OCI-LY1 (cell line): Measurements from ENCODE around the gene SYTL4.

Experiments used
- H2AFZ ChIP-seq: fragments of 200-600 bp; sonication (generic), shearing (Covaris generic); 2 replicates; pipeline ENCODE4 v1.6.0; 2014; ENCODE audit warnings: antibody characterized with exemption, mild to moderate bottlenecking, low read length
- H3F3A ChIP-seq: fragments of 200-600 bp; sonication (generic), shearing (Covaris generic); 2 replicates; pipeline ENCODE4 v1.6.0; 2014; ENCODE audit warnings: mild to moderate bottlenecking, antibody characterized with exemption, low read length, moderate library complexity; ENCODE audit not compliant: insufficient read depth
- H3K27ac ChIP-seq: fragments of 200-600 bp; sonication (generic); 2 replicates; pipeline ENCODE4 v1.5.1; 2014; ENCODE audit warnings: low read length, mixed run types, mild to moderate bottlenecking, low read depth; ENCODE audit not compliant: poor library complexity, severe bottlenecking
- H3K27me3 ChIP-seq: fragments of 200-600 bp; sonication (generic); 2 replicates; pipeline ENCODE4 v1.6.0; 2014; ENCODE audit warnings: antibody characterized with exemption, mild to moderate bottlenecking, low read length, moderate library complexity; ENCODE audit not compliant: insufficient read depth
- H3K36me3 ChIP-seq: fragments of 200-600 bp; sonication (generic); 2 replicates; pipeline ENCODE4 v1.6.1; 2014; ENCODE audit warnings: mild to moderate bottlenecking, antibody characterized with exemption, low read length, moderate library complexity, mixed read lengths; ENCODE audit not compliant: insufficient read depth
- H3K4me1 ChIP-seq: fragments of 200-600 bp; sonication (generic); 2 replicates; pipeline ENCODE4 v1.5.1; 2014; ENCODE audit warnings: mild to moderate bottlenecking, low read length, moderate library complexity; ENCODE audit not compliant: insufficient read depth, severe bottlenecking
- H3K4me2 ChIP-seq: fragments of 200-600 bp; sonication (generic), shearing (Covaris generic); 2 replicates; pipeline ENCODE4 v1.6.1; 2014; ENCODE audit warnings: low read length
- H3K4me3 ChIP-seq: fragments of 200-600 bp; sonication (generic); 2 replicates; pipeline ENCODE4 v1.5.1; 2014; ENCODE audit warnings: low read length, low read depth, mild to moderate bottlenecking, mixed read lengths; ENCODE audit not compliant: poor library complexity, severe bottlenecking
- H3K79me2 ChIP-seq: fragments of 200-600 bp; shearing (Covaris generic); 2 replicates; pipeline ENCODE4 v1.6.1; 2016; ENCODE audit warnings: mixed run types, low read length, mixed read lengths; ENCODE audit not compliant: insufficient read depth
- H3K9ac ChIP-seq: fragments of 200-600 bp; sonication (generic), shearing (Covaris generic); 2 replicates; pipeline ENCODE4 v1.6.1; 2014; ENCODE audit warnings: mild to moderate bottlenecking, low read length, mixed read lengths
- H3K9me2 ChIP-seq: fragments of 200-600 bp; sonication (generic), shearing (Covaris generic); 2 replicates; pipeline ENCODE4 v1.6.1; 2014; ENCODE audit warnings: low read depth, mild to moderate bottlenecking, low read length, mixed read lengths
- H3K9me3 ChIP-seq: fragments of 200-600 bp; shearing (Covaris generic); 2 replicates; pipeline ENCODE4 v1.6.1; 2014; ENCODE audit warnings: low read length, mixed read lengths
- H4K20me1 ChIP-seq: fragments of 200-600 bp; sonication (generic), shearing (Covaris generic); 2 replicates; pipeline ENCODE4 v1.6.0; 2016; ENCODE audit warnings: mild to moderate bottlenecking, low read length; ENCODE audit not compliant: insufficient read depth
- EZH2 ChIP-seq: fragments of 200-600 bp; sonication (generic), shearing (Covaris generic); IDR thresholded peaks from 2 replicates; pipeline ENCODE4 v1.8.0; 2017; ENCODE audit warnings: borderline replicate concordance, mixed run types, mild to moderate bottlenecking, antibody characterized with exemption, low read length, moderate library complexity, mixed read lengths
- TF ChIP-seq, protein P1 (sequence below): fragments of 200-600 bp; sonication (generic), shearing (Covaris generic); IDR thresholded peaks from 2 replicates; pipeline ENCODE4 v1.5.1; 2017; ENCODE audit warnings: mild to moderate bottlenecking, antibody characterized with exemption, low read length, moderate library complexity, mixed read lengths

SYTL4 gene

GRCh38 chrX:100643212-100643611 is 88.7 kb downstream of the SYTL4 start:
- H3F3A ChIP-seq: no peaks in the 10 kb centered on the region
- H3K9me2 ChIP-seq: no peaks in the 10 kb centered on the region
- no peaks in the 10 kb centered on the region for H3K9me3 ChIP-seq
- TF ChIP-seq, protein P1, sequence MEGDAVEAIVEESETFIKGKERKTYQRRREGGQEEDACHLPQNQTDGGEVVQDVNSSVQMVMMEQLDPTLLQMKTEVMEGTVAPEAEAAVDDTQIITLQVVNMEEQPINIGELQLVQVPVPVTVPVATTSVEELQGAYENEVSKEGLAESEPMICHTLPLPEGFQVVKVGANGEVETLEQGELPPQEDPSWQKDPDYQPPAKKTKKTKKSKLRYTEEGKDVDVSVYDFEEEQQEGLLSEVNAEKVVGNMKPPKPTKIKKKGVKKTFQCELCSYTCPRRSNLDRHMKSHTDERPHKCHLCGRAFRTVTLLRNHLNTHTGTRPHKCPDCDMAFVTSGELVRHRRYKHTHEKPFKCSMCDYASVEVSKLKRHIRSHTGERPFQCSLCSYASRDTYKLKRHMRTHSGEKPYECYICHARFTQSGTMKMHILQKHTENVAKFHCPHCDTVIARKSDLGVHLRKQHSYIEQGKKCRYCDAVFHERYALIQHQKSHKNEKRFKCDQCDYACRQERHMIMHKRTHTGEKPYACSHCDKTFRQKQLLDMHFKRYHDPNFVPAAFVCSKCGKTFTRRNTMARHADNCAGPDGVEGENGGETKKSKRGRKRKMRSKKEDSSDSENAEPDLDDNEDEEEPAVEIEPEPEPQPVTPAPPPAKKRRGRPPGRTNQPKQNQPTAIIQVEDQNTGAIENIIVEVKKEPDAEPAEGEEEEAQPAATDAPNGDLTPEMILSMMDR: no peak
- TF ChIP-seq EZH2: no peak
- no peaks in the 10 kb centered on the region for H3K36me3 ChIP-seq
- H3K4me3 ChIP-seq: no peak overlapping the region
- no peak overlapping the region for H2AFZ ChIP-seq
- H3K9ac ChIP-seq: no peak overlapping the region
- no peaks in the 10 kb centered on the region for H3K27me3 ChIP-seq
- H3K27ac ChIP-seq: no peak overlapping the region
- H3K4me2 ChIP-seq: no peak overlapping the region
- no peaks in the 10 kb centered on the region for H3K4me1 ChIP-seq
- no peaks in the 10 kb centered on the region for H3K79me2 ChIP-seq
- H4K20me1 ChIP-seq: no peaks in the 10 kb centered on the region

DNA sequence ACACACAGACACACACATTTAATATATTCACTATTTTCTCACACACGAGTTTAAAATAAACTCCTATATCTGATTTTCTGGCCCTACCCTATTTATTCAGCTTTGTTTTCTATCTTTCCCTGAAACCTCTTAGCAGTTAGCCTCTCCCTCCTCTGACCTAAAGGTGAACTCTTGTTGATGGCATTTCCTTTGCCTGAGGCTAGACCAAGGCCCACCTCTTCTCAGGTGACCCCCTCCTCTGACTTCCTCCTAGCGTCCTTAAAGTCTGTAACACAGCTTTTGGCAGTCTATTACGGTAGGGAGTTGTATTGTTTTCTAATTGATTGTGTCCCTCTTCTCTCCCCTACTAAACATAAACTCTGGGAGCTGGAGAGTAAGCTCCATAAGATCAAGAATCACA is 89.6 kb downstream of the SYTL4 start:
- Histone ChIP-seq H3K4me1 (no peaks in the 10 kb centered on the region), H3K9ac (no peak overlapping the region), H3K4me2 (no peak overlapping the region), H3K4me3 (no peak overlapping the region), H3K27ac (no peak overlapping the region), H3F3A (no peaks in the 10 kb centered on the region), H4K20me1 (no peaks in the 10 kb centered on the region), H3K79me2 (no peaks in the 10 kb centered on the region), H3K9me3 (no peaks in the 10 kb centered on the region), H3K36me3 (no peaks in the 10 kb centered on the region), H2AFZ (no peak overlapping the region), H3K27me3 (no peaks in the 10 kb centered on the region), H3K9me2 (no peaks in the 10 kb centered on the region)
- no peak for TF ChIP-seq EZH2
- TF ChIP-seq, protein P1: no peak

DNA sequence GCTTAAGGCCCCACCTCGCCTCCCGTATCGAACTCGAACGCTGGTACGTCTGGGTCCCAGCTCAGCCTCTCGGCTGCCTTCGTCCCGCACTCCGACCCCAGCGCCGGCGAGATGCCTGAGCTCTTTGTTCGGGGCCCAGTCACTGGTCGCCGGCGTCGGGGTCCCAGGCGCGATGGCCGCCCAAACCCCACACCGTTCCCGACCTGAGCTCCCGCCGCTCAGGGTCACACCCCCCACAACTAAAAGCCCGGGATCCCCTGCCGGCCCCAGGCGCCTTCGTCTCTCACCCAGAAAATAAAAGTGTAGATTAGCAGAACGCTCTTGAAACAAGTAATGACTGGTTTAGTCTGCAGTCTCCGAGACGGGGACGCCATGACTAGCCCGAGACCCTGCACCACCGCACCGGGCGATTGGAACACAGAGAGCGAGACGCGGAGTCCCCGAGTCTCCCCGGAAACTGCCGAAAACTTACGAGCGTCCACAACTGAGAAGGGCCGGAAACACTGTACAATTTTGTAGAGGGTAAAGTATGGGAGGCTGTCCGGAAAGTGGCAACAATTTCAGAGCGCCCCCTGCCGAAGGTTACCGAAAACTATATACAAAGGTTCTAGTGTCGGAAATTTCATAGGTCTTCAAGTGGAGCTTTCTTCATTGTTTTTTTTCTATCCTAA is 95.5 kb downstream of the SYTL4 start, which contains the start of gene TSPAN6:
Gene TSPAN6, minus strand, starts transcription at position 486 of the 671 bp plus-strand sequence. Its CDS starts 112 bp downstream, at position 374.
- H3K36me3 ChIP-seq: no peaks in the 10 kb centered on the region
- H3K9ac ChIP-seq: no peak within 1 kb of the TSS; the same call in 1 of the 2 replicates
- peak within 1 kb of the TSS; percentile 54; the same call in 1 of the 2 replicates for H3K4me2 ChIP-seq
- no peaks in the 10 kb centered on the region for H3K27me3 ChIP-seq
- H3K27ac ChIP-seq: no peak within 1 kb of the TSS
- H3K9me3 ChIP-seq: no peaks in the 10 kb centered on the region
- H3K4me1 ChIP-seq: no peaks in the 10 kb centered on the region
- H3K4me3 ChIP-seq: peak within 1 kb of the TSS; percentile 53
- H3K9me2 ChIP-seq: no peaks in the 10 kb centered on the region
- no peak for TF ChIP-seq EZH2
- TF ChIP-seq, protein P1: peak; percentile 44; the same call in 1 of the 2 replicates
- H3K79me2 ChIP-seq: no peaks in the 10 kb centered on the region
- H4K20me1 ChIP-seq: no peaks in the 10 kb centered on the region
- no peaks in the 10 kb centered on the region for H3F3A ChIP-seq
- no peak within 1 kb of the TSS for H2AFZ ChIP-seq
